ENCODE results near the gene ST3GAL3.

The ST3GAL3 gene

GRCh38 chr1:43704838-43705237 is 2.5 kb upstream of the ST3GAL3 start:
- peak; percentile 58; the same call in 1 of the 2 replicates for TF ChIP-seq CTCF (IDR thresholded peaks at IDR 0.05)

- no peak for TF ChIP-seq CTCF (IDR thresholded peaks at IDR 0.05)
These were observed 2.0 kb upstream of the ST3GAL3 start for GRCh38 chr1:43705334-43705733.

GRCh38 chr1:43705982-43706597 is 1.2 kb upstream of the ST3GAL3 start:
- no peak for TF ChIP-seq CTCF (IDR thresholded peaks at IDR 0.05)

- TF ChIP-seq CTCF (IDR thresholded peaks at IDR 0.05): no peak
These were observed 642 bp upstream of the ST3GAL3 start for GRCh38 chr1:43706598-43707189.

- no peak for TF ChIP-seq CTCF (IDR thresholded peaks at IDR 0.05)
These were observed 670 bp downstream of the ST3GAL3 start for GRCh38 chr1:43708002-43708410.

- TF ChIP-seq CTCF (IDR thresholded peaks at IDR 0.05): no peak
These were observed 3.7 kb downstream of the ST3GAL3 start for GRCh38 chr1:43711049-43711448.

- TF ChIP-seq CTCF (IDR thresholded peaks at IDR 0.05): no peak
These were observed 4.4 kb downstream of the ST3GAL3 start for GRCh38 chr1:43711524-43712386.

All from LNCAP (cell line).